Mesenchymal stem cell (in vitro differentiated cells and primary cell): ENCODE data around the gene CLASP2.

Source experiments
- DNase-seq: peaks from one replicate; pipeline ENCODE4 v3.0.0-alpha.2; 2013
- H2AFZ ChIP-seq: one replicate; pipeline ENCODE4 v1.6.1; 2013; ENCODE audit warnings: low read depth, mild to moderate bottlenecking, control low read depth, inconsistent platforms, low read length, moderate library complexity
- H2AK5ac ChIP-seq: 2 replicates; pipeline ENCODE4 v1.6.1; 2013; ENCODE audit warnings: low read length, moderate library complexity, mild to moderate bottlenecking, inconsistent platforms; ENCODE audit not compliant: severe bottlenecking
- H2BK120ac ChIP-seq: one replicate; pipeline ENCODE4 v1.6.1; 2013; ENCODE audit warnings: low read depth, mild to moderate bottlenecking, inconsistent platforms, low read length, moderate library complexity
- H2BK12ac ChIP-seq, 2 experiments: one replicate each; pipeline ENCODE4 v1.6.1; 2013; ENCODE audit warnings: inconsistent platforms in 2 of 2, low read length in 2 of 2, mild to moderate bottlenecking in 2 of 2, moderate library complexity in 2 of 2, control low read depth in 1 of 2
- H2BK15ac ChIP-seq: one replicate; pipeline ENCODE4 v1.6.1; 2013; ENCODE audit warnings: mild to moderate bottlenecking, low read depth, inconsistent platforms; ENCODE audit not compliant: poor library complexity, severe bottlenecking
- H2BK5ac ChIP-seq: 2 replicates; pipeline ENCODE4 v1.6.1; 2013; ENCODE audit warnings: low read depth, mild to moderate bottlenecking, low read length, control low read depth, inconsistent platforms; ENCODE audit not compliant: poor library complexity, severe bottlenecking
- H3K14ac ChIP-seq, 2 experiments: one replicate each; pipeline ENCODE4 v1.6.1; 2013; ENCODE audit warnings: inconsistent platforms in 2 of 2, low read length in 2 of 2, control low read depth in 1 of 2, mild to moderate bottlenecking in 1 of 2, moderate library complexity in 1 of 2
- H3K18ac ChIP-seq, 2 experiments: one replicate each; pipeline ENCODE4 v1.6.1; 2013; ENCODE audit warnings: inconsistent platforms in 2 of 2, low read length in 2 of 2, control low read depth in 1 of 2, low read depth in 1 of 2, mild to moderate bottlenecking in 1 of 2
- H3K23ac ChIP-seq, 2 experiments: one replicate each; pipeline ENCODE4 v1.6.1; 2013; ENCODE audit warnings: inconsistent platforms in 2 of 2, low read length in 2 of 2, mild to moderate bottlenecking in 2 of 2, moderate library complexity in 2 of 2, control low read depth in 1 of 2
- H3K27ac ChIP-seq: 2 replicates; pipeline ENCODE4 v1.5.1; 2013; ENCODE audit warnings: mild to moderate bottlenecking, moderate library complexity, low read length, control low read depth, inconsistent platforms; ENCODE audit not compliant: poor library complexity, severe bottlenecking
- H3K27me3 ChIP-seq, 2 experiments: 2 replicates each; pipeline versions ENCODE4 v1.6.1 to v1.7.0; 2013; ENCODE audit warnings: low read length in 2 of 2, mild to moderate bottlenecking in 2 of 2, moderate library complexity in 2 of 2, control low read depth in 1 of 2, inconsistent platforms in 1 of 2; ENCODE audit not compliant: control insufficient read depth in 1 of 2, insufficient read depth in 1 of 2
- H3K36me3 ChIP-seq, 2 experiments: 2 replicates each; pipeline versions ENCODE4 v1.6.1 to v1.7.0; 2013; ENCODE audit warnings: low read length in 2 of 2, control low read depth in 1 of 2, inconsistent platforms in 1 of 2, low read depth in 1 of 2, mild to moderate bottlenecking in 1 of 2; ENCODE audit not compliant: insufficient read depth in 2 of 2, control insufficient read depth in 1 of 2
- H3K4ac ChIP-seq, 2 experiments: one replicate each; pipeline ENCODE4 v1.6.1; 2013; ENCODE audit warnings: inconsistent platforms in 2 of 2, low read length in 2 of 2, mild to moderate bottlenecking in 2 of 2, moderate library complexity in 2 of 2, control low read depth in 1 of 2, low read depth in 1 of 2
- H3K4me1 ChIP-seq: 2 replicates; pipeline ENCODE4 v1.6.1; 2013; ENCODE audit warnings: low read depth, low read length, control low read depth; ENCODE audit not compliant: control insufficient read depth, insufficient read depth
- H3K4me2 ChIP-seq: 2 replicates; pipeline ENCODE4 v1.6.1; 2013; ENCODE audit warnings: low read length, mild to moderate bottlenecking, inconsistent platforms; ENCODE audit not compliant: poor library complexity, severe bottlenecking
- H3K4me3 ChIP-seq, 2 experiments: 2 replicates each; pipeline versions ENCODE4 v1.5.1 to v1.7.0; 2013; ENCODE audit warnings: low read length in 2 of 2, mild to moderate bottlenecking in 2 of 2, control low read depth in 1 of 2, low read depth in 1 of 2; ENCODE audit not compliant: insufficient read depth in 1 of 2
- H3K79me1 ChIP-seq: replicated peaks from 2 replicates; pipeline ENCODE4 v1.6.1; 2013; ENCODE audit warnings: mild to moderate bottlenecking, control low read depth, low read length, inconsistent platforms; ENCODE audit not compliant: poor library complexity, severe bottlenecking
- H3K9ac ChIP-seq: 2 replicates; pipeline ENCODE4 v1.7.0; 2013; ENCODE audit warnings: mild to moderate bottlenecking, low read length, moderate library complexity
- H3K9me3 ChIP-seq: 2 replicates; pipeline ENCODE4 v1.7.0; 2013; ENCODE audit warnings: mild to moderate bottlenecking, low read length; ENCODE audit not compliant: control insufficient read depth
- H4K8ac ChIP-seq: one replicate; pipeline ENCODE4 v1.6.1; 2013; ENCODE audit warnings: inconsistent platforms, mild to moderate bottlenecking, low read length, moderate library complexity
- H4K91ac ChIP-seq: one replicate; pipeline ENCODE4 v1.6.1; 2013; ENCODE audit warnings: mild to moderate bottlenecking, low read length, inconsistent platforms
- WGBS: methylation state at CpG from one replicate; pipeline ENCODE4 v1.1.7; 2013; ENCODE audit warnings: mixed read lengths; 5-methylcytosine and 5-hydroxymethylcytosine counted together

The CLASP2 gene

DNA sequence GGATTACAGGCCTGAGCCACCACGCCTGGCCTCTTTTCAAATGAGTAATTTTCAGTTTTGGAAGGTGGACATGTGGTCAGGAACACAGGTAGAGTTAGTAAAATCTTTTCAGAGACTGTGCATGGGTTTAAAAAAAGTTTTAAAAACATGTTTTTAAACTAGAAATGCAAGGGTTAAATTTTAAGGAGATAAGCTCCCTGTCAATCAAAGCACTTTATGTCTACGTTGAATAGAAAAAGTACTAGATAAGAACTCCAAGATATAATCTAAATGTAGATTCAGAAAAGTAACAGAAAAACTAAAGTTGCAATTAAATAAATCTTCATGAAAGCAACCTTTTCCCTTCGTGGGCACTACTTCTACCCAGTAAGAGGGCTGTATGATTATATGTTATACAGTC, 131.7 kb downstream of the CLASP2 start:
- Histone ChIP-seq H3K9me3 (no peaks in the 10 kb centered on the region), H3K4me1 (no peaks in the 10 kb centered on the region)

DNA sequence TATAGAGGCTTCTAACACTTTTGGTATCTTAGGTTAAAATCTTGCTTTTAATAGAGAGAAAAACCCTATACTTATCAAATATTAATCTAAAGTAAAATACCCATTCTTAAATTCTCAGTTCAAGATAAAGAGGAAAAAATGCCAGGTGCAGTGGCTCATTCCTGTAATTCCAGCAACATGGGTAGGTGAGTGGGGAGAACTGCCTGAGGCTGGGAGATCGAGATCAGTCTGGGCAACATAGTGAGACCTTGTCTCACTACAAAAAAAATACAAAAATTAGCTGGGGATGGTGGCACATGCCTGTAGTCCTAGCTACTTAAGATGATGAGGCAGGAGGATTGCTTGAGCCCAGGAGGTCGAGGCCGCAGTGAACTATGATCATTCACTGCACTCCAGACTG, 135.8 kb downstream of the CLASP2 start:
- H3K23ac ChIP-seq = no peak overlapping the region
- H3K4me1 ChIP-seq = no peaks in the 10 kb centered on the region
- H2BK12ac ChIP-seq = no peak overlapping the region
- no peak overlapping the region for H4K8ac ChIP-seq
- H3K9ac ChIP-seq = no peak overlapping the region
- no peak overlapping the region for H2BK5ac ChIP-seq
- H3K4me3 ChIP-seq = no peak overlapping the region
- no peak for DNase-seq
- H3K27ac ChIP-seq = no peak overlapping the region
- H3K27me3 ChIP-seq = no peaks in the 10 kb centered on the region
- H3K14ac ChIP-seq = no peak overlapping the region
- H3K4me2 ChIP-seq = no peak overlapping the region
- H2AK5ac ChIP-seq = no peak overlapping the region
- no peak overlapping the region for H2AFZ ChIP-seq
- H3K4ac ChIP-seq = no peak overlapping the region
- no peak overlapping the region for H2BK120ac ChIP-seq
- H3K36me3 ChIP-seq = peaks cover 0 to 25% of the 10 kb centered on the region in 2 experiments
- H3K18ac ChIP-seq = no peak overlapping the region
- H2BK15ac ChIP-seq = no peak overlapping the region
- H3K79me1 ChIP-seq = peaks cover 4% of the 10 kb centered on the region
- H4K91ac ChIP-seq = no peak overlapping the region
- H3K9me3 ChIP-seq = no peaks in the 10 kb centered on the region
- WGBS = 95% methylated on average over 2 of the region's 3 CpGs

More for the DNA sequence above, 131.7 kb downstream of the CLASP2 start:
- Histone ChIP-seq H3K79me1 (peaks cover 2% of the 10 kb centered on the region), H3K23ac (no peak overlapping the region), H2AK5ac (no peak overlapping the region), H3K27me3 (no peaks in the 10 kb centered on the region), H2BK12ac (no peak overlapping the region), H3K4ac (no peak overlapping the region), H4K8ac (no peak overlapping the region), H4K91ac (no peak overlapping the region), H3K4me2 (no peak overlapping the region), H3K36me3 (peaks cover 7 to 49% of the 10 kb centered on the region in 2 experiments), H2BK120ac (no peak overlapping the region), H3K4me3 (no peak overlapping the region), H2AFZ (no peak overlapping the region), H3K18ac (no peak overlapping the region), H3K27ac (no peak overlapping the region), H3K9ac (no peak overlapping the region), H2BK5ac (no peak overlapping the region), H2BK15ac (no peak overlapping the region), H3K14ac (no peak overlapping the region)
- no peak for DNase-seq
- WGBS = 89% methylated on average over 1 of the region's 3 CpGs

GRCh38 chr3:33581666-33582065, 136.4 kb downstream of the CLASP2 start:
- Histone ChIP-seq H4K8ac (no peak overlapping the region), H2AFZ (no peak overlapping the region), H3K14ac (no peak overlapping the region), H3K4me2 (no peak overlapping the region), H2BK5ac (no peak overlapping the region), H3K4ac (no peak overlapping the region), H3K4me3 (no peak overlapping the region), H4K91ac (no peak overlapping the region), H3K9me3 (no peaks in the 10 kb centered on the region), H3K79me1 (peaks cover 2% of the 10 kb centered on the region), H3K27ac (no peak overlapping the region), H3K27me3 (no peaks in the 10 kb centered on the region), H3K36me3 (peaks cover 0 to 29% of the 10 kb centered on the region in 2 experiments), H3K23ac (no peak overlapping the region), H3K4me1 (no peaks in the 10 kb centered on the region), H2AK5ac (no peak overlapping the region), H3K18ac (no peak overlapping the region), H2BK12ac (no peak overlapping the region), H3K9ac (no peak overlapping the region), H2BK15ac (no peak overlapping the region), H2BK120ac (no peak overlapping the region)
- DNase-seq = no peak
- 88% methylated on average over 10 of the region's 10 CpGs for WGBS

GRCh38 chr3:33579840-33580239, 138.2 kb downstream of the CLASP2 start:
- H3K9ac ChIP-seq = no peak overlapping the region
- H3K9me3 ChIP-seq = no peaks in the 10 kb centered on the region
- H3K4me2 ChIP-seq = no peak overlapping the region
- H3K79me1 ChIP-seq = peaks cover 2% of the 10 kb centered on the region
- no peak overlapping the region for H3K27ac ChIP-seq
- H3K4ac ChIP-seq = no peak overlapping the region
- no peak overlapping the region for H2BK5ac ChIP-seq
- no peak overlapping the region for H3K18ac ChIP-seq
- no peak overlapping the region for H2AFZ ChIP-seq
- H3K36me3 ChIP-seq = peaks cover 0 to 40% of the 10 kb centered on the region in 2 experiments
- no peak overlapping the region for H2BK15ac ChIP-seq
- no peak overlapping the region for H2BK120ac ChIP-seq
- no peaks in the 10 kb centered on the region for H3K4me1 ChIP-seq
- no peak overlapping the region for H4K8ac ChIP-seq
- no peak overlapping the region for H3K4me3 ChIP-seq
- H2AK5ac ChIP-seq = no peak overlapping the region
- H3K14ac ChIP-seq = no peak overlapping the region
- H4K91ac ChIP-seq = no peak overlapping the region
- no peak for DNase-seq
- H2BK12ac ChIP-seq = no peak overlapping the region
- H3K23ac ChIP-seq = no peak overlapping the region
- no peaks in the 10 kb centered on the region for H3K27me3 ChIP-seq
- WGBS = 88% methylated on average over 2 of the region's 2 CpGs
